NCI-H128 (cell line): ENCODE results near the gene CSNK1G3.

Source experiments
- DNase-seq: peaks from one replicate; lab custom pipeline; 2025; ENCODE audit not compliant: unreplicated experiment; lab: John Stamatoyannopoulos, UW

Gene CSNK1G3

GRCh38 chr5:123557907-123558306 lies 45.9 kb downstream of the CSNK1G3 start:
- no peak for DNase-seq

DNA sequence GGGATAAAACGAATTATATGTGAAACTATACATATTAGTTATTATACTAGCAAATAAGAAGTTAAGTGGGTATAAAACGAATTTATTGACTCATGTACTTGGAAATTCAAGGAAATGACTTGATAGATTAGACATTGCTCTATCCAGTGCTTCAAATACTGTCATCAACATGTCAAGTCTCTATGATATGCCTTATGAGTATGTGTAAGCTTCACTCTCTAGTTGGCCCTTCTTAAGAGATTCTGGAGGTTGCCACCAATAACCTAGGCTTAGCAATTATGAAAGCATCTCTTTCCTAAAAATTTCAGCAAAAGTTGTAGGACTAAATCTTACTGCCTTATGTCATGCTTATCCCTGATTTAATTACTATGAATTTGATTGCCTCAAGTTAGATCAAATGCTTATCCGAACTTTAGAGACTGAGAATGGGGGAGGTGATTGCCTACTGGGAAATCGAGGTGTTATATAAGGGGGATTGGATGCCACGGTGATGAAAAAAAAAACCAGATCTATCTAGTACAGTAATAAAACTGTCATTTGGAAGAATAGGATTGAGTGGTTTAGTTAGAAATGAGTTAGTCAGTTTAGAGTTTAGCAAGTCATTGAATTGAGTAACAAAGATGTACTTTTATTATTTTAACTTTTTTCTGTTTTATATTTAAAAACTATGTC lies 46.9 kb downstream of the CSNK1G3 start:
- no peak for DNase-seq

DNA sequence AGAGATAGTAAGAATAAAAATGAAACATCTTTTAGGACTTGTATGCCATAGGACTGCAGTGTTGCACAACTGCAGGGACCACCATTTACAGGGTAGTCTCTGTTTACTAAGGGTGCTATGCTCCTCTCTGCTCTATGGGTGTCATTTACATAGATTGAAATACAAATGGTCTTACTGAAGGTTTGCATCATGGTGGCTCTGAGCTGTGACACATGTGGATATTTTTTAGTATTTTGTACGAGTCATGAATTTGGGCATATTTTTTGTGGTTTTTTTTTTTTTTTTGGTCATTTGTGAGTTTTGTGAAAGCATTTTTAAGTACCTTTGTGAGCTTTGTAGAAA lies 47.4 kb downstream of the CSNK1G3 start:
- DNase-seq = no peak

DNA sequence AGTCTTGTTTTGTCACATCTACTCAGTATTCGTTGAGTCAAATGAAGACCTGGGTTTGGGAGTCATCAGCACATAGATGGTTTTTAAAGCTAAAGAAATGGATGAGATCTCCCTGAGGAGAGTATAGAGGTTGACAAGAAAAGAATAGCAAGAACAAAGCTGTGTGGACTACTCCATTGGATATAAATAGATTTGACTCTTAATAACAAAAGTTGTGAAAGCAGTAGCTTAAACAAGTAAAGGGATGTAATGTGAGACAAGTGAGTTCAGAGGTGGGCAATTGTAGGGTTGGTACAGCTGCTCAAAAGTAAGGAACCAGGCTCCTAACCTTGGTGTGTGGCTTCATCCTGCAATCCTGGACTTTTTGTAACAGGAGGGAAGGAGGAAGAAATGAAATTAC lies 49.3 kb downstream of the CSNK1G3 start:
- no peak for DNase-seq

- DNase-seq = no peak
These were observed 60.0 kb downstream of the CSNK1G3 start for GRCh38 chr5:123571927-123572326.

GRCh38 chr5:123578390-123578789 lies 66.4 kb downstream of the CSNK1G3 start:
- no peak for DNase-seq

GRCh38 chr5:123579410-123579809 lies 67.4 kb downstream of the CSNK1G3 start:
- no peak for DNase-seq

GRCh38 chr5:123582550-123583285 lies 70.7 kb downstream of the CSNK1G3 start:
- DNase-seq = no peak

- no peak for DNase-seq
These were observed 73.9 kb downstream of the CSNK1G3 start for GRCh38 chr5:123585871-123586270.

DNA sequence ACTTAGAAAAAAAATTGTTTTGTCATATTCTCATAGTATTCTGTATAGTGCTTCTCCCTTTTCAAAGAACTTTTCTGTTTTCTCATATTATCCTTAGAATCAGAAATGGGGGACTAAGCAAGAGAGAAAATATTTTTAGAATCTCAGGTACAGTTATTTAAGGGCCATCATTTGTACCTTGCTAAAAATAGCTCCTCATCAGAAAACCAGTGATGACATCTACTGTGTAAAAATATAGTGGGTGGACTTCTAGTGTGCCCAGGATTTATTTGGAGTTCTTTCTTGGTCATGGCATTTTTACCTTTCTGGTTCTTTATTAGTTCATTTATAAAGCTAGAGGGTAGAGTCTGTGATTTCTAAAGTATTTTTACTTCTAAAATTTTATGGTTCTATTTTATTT lies 82.5 kb downstream of the CSNK1G3 start:
- DNase-seq = no peak

GRCh38 chr5:123597018-123597417 lies 85.0 kb downstream of the CSNK1G3 start:
- no peak for DNase-seq

- DNase-seq = no peak
These were observed 86.2 kb downstream of the CSNK1G3 start for GRCh38 chr5:123598028-123598689.

GRCh38 chr5:123599171-123599570 lies 87.2 kb downstream of the CSNK1G3 start:
- DNase-seq = no peak

- no peak for DNase-seq
These were observed 89.6 kb downstream of the CSNK1G3 start for GRCh38 chr5:123601610-123602009.

- DNase-seq = no peak
These were observed 93.8 kb downstream of the CSNK1G3 start for GRCh38 chr5:123605822-123606221.

DNA sequence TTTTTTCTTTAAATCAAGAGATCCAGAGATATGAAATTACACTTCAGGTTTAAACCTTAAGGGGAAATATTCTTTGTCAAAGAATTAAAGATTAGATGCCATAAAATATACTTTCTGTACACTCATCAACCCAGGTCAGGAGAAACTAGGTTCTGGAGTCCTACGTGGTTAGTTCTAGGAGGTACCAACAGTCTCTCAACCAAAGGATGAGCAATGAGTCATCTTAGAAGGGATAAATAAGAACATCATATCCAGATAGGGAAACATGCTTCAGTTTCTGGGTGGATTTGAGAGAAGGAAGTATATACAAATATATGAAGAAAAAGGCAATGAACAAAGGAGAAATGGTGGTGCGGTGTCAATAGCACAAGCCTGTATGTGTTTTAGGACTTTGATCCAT lies 98.2 kb downstream of the CSNK1G3 start:
- no peak for DNase-seq

GRCh38 chr5:123610665-123611405 lies 98.9 kb downstream of the CSNK1G3 start:
- no peak for DNase-seq

DNA sequence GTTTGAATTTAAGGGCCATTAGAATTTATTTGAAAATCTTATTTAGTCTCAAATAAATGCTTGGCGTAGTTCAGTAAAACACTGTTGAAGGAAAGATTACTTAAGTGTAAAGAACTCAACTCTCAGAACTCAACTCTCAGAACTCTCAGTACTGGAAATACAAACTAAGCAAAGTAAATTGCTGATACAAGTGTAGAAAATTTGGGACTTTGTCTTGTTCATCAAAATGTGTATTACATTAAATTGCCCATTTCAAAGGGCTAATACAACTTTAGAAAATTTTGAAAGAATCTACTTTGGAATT lies 99.4 kb downstream of the CSNK1G3 start:
- no peak for DNase-seq

GRCh38 chr5:123617561-123617960 lies 105.6 kb downstream of the CSNK1G3 start:
- DNase-seq = no peak

- no peak for DNase-seq
These were observed 114.1 kb downstream of the CSNK1G3 start for GRCh38 chr5:123626051-123626450.

- DNase-seq = no peak
These were observed 117.0 kb downstream of the CSNK1G3 start for GRCh38 chr5:123628860-123629544.
